ENCODE data around the gene NEK6. TPM values are rescaled to one million over a fixed set of nuclear protein-coding genes. Genes with fewer than 3 reads are reported as not detected.

NEK6 gene
- total RNA-seq, 1 donor from 2014 or later = 24.4 TPM

DNA sequence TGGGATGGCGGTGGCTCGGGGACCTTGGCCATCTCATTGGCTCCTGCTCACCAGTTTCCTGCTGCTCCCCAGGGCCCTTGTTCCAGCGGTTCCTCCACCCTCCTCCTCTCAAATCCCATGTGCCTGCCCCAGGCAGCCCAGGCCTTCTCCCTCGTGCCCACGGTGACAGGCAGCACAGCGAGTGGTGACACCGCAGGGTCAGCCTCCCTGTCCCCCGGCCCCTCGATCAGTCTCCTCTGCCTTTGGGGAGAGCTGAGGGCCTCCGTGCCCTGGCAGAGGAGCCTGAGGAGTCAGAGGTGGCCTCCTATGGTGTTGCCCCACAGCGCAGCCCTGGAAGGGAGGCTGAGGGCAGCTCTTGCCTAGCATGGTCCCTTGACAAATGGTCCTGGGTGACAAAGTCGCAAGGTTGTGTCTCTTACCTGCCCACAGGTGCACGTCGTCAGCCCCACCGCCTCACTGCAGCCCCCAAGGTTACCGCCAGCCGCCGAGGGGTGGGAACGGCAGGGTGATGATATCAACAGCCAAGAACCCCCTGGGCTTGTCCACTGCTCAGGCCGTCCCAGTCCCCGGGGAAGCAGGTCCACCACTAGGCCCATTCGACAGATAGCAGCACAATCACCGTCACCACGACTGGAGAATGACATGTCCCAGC lies 49.8 kb downstream of the NEK6 start:
- H3K4me3 Mint-ChIP-seq (ENCODE audit: low read depth) = no peak overlapping the region
- H3K9me3 Mint-ChIP-seq (ENCODE audit: low read depth) = no peaks in the 10 kb centered on the region
- H3K27me3 Mint-ChIP-seq = no peaks in the 10 kb centered on the region
- TF ChIP-seq, protein P1, sequence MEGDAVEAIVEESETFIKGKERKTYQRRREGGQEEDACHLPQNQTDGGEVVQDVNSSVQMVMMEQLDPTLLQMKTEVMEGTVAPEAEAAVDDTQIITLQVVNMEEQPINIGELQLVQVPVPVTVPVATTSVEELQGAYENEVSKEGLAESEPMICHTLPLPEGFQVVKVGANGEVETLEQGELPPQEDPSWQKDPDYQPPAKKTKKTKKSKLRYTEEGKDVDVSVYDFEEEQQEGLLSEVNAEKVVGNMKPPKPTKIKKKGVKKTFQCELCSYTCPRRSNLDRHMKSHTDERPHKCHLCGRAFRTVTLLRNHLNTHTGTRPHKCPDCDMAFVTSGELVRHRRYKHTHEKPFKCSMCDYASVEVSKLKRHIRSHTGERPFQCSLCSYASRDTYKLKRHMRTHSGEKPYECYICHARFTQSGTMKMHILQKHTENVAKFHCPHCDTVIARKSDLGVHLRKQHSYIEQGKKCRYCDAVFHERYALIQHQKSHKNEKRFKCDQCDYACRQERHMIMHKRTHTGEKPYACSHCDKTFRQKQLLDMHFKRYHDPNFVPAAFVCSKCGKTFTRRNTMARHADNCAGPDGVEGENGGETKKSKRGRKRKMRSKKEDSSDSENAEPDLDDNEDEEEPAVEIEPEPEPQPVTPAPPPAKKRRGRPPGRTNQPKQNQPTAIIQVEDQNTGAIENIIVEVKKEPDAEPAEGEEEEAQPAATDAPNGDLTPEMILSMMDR (IDR thresholded peaks at IDR 0.05; ENCODE audit: unreplicated experiment) = no peak
- H3K27ac Mint-ChIP-seq = no peak overlapping the region
- peaks cover 5% of the 10 kb centered on the region for H3K36me3 Mint-ChIP-seq (ENCODE audit: insufficient read depth)
- DNase-seq (ENCODE audit: low spot score, unreplicated experiment) = no peak
- no peaks in the 10 kb centered on the region for H3K4me1 Mint-ChIP-seq (ENCODE audit: low read depth)

GRCh38 chr9:124308606-124309491 lies 51.1 kb downstream of the NEK6 start:
- Mint-ChIP-seq H3K27me3 (no peaks in the 10 kb centered on the region), H3K4me3 (ENCODE audit: low read depth) (no peak overlapping the region), H3K4me1 (ENCODE audit: low read depth) (no peaks in the 10 kb centered on the region), H3K36me3 (ENCODE audit: insufficient read depth) (no peaks in the 10 kb centered on the region), H3K9me3 (ENCODE audit: low read depth) (no peaks in the 10 kb centered on the region), H3K27ac (no peak overlapping the region)
- no peak for DNase-seq (ENCODE audit: low spot score, unreplicated experiment)
- TF ChIP-seq, protein P1 (IDR thresholded peaks at IDR 0.05; ENCODE audit: unreplicated experiment) = no peak

- Mint-ChIP-seq H3K4me3 (ENCODE audit: low read depth) (no peak overlapping the region), H3K27me3 (no peaks in the 10 kb centered on the region), H3K36me3 (ENCODE audit: insufficient read depth) (peaks cover 1% of the 10 kb centered on the region), H3K9me3 (ENCODE audit: low read depth) (no peaks in the 10 kb centered on the region), H3K4me1 (ENCODE audit: low read depth) (no peaks in the 10 kb centered on the region), H3K27ac (peak overlapping the region; percentile 52)
- no peak for DNase-seq (ENCODE audit: low spot score, unreplicated experiment)
- TF ChIP-seq, protein P1 (IDR thresholded peaks at IDR 0.05; ENCODE audit: unreplicated experiment) = no peak
These were observed 51.9 kb downstream of the NEK6 start for GRCh38 chr9:124309667-124310084.

GRCh38 chr9:124311283-124311682 lies 53.5 kb downstream of the NEK6 start:
- TF ChIP-seq, protein P1 (IDR thresholded peaks at IDR 0.05; ENCODE audit: unreplicated experiment) = no peak
- Mint-ChIP-seq H3K27me3 (no peaks in the 10 kb centered on the region), H3K36me3 (ENCODE audit: insufficient read depth) (peaks cover 1% of the 10 kb centered on the region), H3K27ac (no peak overlapping the region), H3K4me3 (ENCODE audit: low read depth) (no peak overlapping the region), H3K4me1 (ENCODE audit: low read depth) (no peaks in the 10 kb centered on the region), H3K9me3 (ENCODE audit: low read depth) (no peaks in the 10 kb centered on the region)
- DNase-seq (ENCODE audit: low spot score, unreplicated experiment) = no peak

Measured in progenitor cell of endocrine pancreas (in vitro differentiated cells).